CD1c-positive myeloid dendritic cell (primary cell): ENCODE data around the gene ZNF76.

Source experiments
- DNase-seq: peaks from one replicate; pipeline ENCODE4 v3.0.0-alpha.2; 2016; ENCODE audit errors: extremely low spot score

ZNF76 gene

DNA sequence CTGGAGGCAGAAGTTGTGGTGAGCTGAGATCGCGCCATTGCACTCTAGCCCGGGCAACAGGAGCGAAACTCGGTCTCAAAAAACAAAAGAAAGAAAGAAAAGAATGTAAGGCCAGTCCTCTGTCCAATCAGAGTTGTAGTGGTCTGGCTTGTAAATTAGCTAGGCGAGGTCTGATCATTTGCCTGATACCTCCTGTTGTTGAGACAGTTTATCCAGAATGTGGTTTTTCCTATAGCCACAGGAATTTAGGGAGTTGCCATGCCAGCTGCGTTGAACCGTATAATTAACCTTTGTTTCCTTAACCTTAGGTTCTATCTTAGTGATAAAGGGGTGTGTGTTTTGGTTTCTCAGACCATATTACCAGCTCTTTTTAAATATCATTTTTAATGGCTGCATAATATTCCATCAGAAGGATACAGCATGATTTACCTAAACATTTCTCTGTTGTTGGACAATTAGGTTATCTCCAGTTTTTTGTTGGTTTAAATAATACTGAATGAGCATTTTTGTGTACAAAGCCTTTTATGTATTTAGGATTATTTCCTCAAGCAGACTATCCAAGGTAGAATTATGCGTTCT lies 71.1 kb downstream of the ZNF76 start:
- no peak for DNase-seq

DNA sequence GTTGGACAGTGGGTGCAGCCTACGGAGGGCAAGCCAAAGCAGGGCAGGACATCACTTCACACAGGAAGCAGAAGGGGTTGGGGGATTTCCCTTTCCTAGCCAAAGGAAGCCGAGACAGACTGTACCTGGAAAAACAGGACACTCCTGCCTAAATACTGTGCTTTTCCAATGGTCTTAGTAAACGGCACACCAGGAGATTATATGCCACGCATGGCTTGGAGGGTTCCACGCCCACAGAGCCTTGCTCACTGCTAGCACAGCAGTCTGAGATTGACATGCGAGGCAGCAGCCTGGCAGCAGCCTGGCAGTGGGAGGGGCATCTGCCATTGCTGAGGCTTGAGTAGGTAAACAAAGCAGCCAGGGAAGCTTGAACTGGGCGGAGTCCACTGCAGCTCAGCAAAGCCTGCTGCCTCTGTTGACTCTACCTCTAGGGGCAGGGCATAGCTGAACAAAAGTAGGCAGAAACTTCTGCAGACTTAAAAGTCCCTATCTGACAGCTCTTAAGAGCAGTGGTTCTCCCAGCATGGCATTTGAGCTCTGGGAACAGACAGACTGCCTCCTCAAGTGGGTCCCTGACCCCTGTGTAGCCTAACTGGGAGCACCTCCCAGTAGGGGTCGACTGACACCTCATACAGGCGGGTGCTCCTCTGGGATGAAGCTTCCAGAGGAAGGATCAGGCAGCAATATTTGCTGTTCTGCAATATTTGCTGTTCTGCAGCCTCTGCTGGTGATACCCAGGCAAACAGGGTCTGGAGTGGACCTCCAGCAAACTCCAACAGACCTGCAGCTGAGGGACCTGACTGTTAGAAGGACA lies 72.7 kb downstream of the ZNF76 start:
- peak; percentile 21 for DNase-seq

DNA sequence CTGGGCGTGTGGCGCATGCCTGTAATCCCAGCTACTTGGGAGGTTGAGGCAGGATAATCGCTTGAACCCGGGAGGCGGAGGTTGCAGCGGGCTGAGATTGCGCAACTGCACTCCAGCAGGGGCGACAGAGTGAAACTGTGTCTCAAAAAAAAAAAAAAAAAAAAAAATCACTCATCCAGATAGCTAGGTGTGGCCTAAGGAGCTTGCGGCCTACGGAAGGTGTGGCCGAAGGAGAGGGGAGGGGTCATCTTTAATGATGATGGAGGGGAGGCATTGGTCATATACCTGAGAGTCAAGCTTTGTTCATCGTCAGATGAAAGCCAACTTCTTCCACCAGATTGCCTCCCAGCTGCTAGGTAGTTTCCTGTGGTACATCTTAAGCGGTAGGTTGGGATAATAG lies 82.0 kb downstream of the ZNF76 start:
- DNase-seq: no peak

DNA sequence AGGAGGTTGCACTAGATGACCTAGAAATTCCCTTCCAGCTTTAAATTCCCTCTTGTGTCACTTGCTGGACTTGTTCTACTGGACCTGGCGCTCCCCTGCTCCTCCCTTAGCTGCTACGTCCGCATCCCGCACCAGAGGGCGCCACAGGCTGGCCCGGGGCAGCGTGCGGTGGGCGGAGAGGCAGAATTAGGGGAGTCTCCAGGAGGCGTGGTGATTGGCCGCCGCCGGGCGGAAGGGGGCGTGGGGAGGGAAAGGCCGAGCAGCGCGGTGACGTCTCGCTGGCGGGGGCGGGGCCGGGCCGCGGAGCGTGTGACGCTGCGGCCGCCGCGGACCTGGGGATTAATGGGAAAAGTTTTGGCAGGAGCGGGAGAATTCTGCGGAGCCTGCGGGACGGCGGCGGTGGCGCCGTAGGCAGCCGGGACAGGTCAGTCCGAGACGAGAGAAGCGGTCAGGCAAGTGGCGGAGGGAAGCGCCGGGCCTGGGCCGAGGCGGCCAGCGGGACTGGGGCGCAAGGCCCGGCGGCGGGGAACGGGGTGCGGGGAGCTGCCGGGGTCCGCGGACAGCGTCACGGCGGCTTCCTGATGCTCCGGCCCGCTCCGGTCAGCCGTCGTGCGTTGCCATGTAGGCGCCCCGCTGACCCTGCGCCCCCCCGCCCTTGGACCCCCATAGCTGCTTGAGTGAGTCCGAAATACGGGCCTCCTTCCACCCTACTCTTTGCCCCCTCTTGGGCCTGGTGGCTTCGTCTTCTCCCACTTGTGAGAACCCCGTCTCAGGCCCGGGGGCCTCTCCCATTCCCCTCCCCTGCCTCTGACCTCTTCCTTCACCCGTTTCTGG lies 82.9 kb downstream of the ZNF76 start, which contains the start of gene PPARD:
Gene PPARD (plus strand): TSS at position 301 of the 834 bp plus-strand sequence. CDS start 68,530 bp downstream, outside the sequence.
- peak; percentile 99 for DNase-seq

DNA sequence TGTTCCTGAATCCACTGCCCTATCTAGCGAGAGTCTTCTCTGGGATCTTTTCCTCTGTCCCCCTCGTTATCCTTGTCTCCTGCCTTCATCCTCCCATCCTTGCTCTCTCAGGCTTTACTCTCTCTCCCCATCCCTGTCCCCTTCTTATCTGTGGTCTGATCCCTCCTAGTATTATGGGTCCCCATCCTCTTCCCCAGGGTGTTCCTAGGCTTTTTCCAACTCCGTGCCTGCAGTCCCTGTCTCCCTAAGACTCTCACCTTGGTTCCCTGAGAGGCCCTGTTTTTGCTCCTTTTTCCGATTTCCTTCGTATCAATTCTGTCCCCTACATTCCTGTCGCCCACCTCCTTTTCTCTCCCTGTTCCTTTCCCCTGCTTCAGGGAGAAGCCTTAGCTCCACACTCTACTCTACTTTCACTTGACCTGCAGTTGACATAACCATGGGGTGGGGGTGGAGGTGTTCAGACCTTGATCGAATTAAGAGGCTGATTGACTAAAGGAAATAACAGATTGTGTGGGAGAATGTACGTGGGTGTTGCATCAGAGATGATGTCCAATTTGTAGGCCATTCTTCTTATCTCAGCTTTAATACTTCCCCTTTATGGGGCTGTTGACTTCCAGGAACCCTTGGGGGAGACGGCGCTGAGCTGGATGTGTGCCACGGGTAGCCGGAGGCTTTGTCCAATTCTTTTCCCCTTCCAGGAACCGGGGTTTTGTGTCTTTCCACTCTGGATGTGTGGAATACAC lies 83.7 kb downstream of the ZNF76 start:
- DNase-seq: peak; percentile 83

DNA sequence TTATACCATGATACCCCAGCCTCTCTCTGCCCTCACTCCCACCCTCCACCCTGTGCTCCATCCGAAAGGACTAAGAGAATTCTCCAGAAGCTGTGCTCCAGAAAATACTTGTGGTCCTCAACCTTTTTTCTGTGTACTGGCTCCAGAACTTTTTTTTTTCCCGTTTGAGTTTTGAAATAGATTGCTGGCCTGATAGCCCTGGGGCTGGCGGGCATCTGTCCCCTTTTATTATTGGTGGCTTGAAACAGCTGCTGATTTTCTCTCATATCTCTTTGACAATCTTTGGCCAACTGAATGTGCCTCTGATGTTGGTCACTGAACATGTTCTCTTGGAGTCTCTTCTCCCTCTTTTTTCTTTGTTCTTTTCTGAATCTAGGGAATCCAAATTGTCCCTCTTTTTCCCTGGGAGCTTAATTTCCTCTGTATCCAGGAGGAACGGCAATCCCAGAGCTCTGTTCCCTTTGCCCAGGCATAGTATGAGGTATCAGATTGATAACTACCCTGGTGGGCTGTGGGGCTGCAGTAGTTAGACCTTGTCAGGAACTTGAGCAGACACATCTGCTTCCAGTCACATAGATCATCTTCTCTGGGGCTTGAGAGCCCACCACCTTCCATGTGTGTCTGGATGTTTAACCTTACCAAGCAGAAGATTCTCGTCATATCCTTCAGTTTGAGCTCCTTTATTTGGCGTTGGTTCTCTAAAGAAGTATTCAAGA lies 84.5 kb downstream of the ZNF76 start:
- no peak for DNase-seq
